SK-N-MC (cell line): ENCODE measurements around the gene B4GALNT2.
A peak's percentile ranks its signal among the peaks of the same experiment; 100 is the strongest.
"Not testable (repeated sequence)": the region's sequence is repeated elsewhere in the genome, so short reads cannot be mapped to it uniquely, and the experiment has no call there.

ENCODE experiments used
- DNase-seq: peaks from one replicate; pipeline ENCODE4 v3.0.0-alpha.2; 2011; ENCODE audit warnings: low read depth, low spot score
- H3K27ac ChIP-seq: fragments of 200-600 bp; sonication (generic); 2 replicates; pipeline ENCODE4 v1.5.1; 2016; ENCODE audit warnings: mixed run types
- H3K36me3 ChIP-seq: fragments of 200-600 bp; sonication (generic); 2 replicates; pipeline ENCODE4 v1.6.1; 2017; ENCODE audit warnings: antibody characterized with exemption, low read length, mixed read lengths; ENCODE audit not compliant: insufficient read depth
- H3K4me3 ChIP-seq: fragments of 200-600 bp; sonication (generic); 2 replicates; pipeline ENCODE4 v1.5.1; 2016
- H3K9ac ChIP-seq: fragments of 200-600 bp; sonication (generic); 2 replicates; pipeline ENCODE4 v1.8.0; 2017; ENCODE audit warnings: mixed run types, mixed read lengths; ENCODE audit not compliant: insufficient read length
- H3K9me3 ChIP-seq: fragments of 200-600 bp; sonication (generic); 2 replicates; pipeline ENCODE4 v1.6.1; 2017; ENCODE audit warnings: low read depth, mild to moderate bottlenecking, antibody characterized with exemption, low read length, moderate library complexity, mixed read lengths
- EZH2 ChIP-seq: fragments of 200-600 bp; sonication (generic); IDR thresholded peaks from one replicate; pipeline ENCODE4 v1.6.1; 2017; ENCODE audit warnings: antibody characterized with exemption
- FOXP2 ChIP-seq: optimal IDR thresholded peaks from 2 replicates; pipeline ENCODE3; 2011; ENCODE audit warnings: mild to moderate bottlenecking, moderate library complexity; ENCODE audit not compliant: insufficient read depth; ENCODE audit errors: extremely low read length, control extremely low read depth
- POLR2AphosphoS5 ChIP-seq: IDR thresholded peaks from 2 replicates; pipeline ENCODE4 v1.6.1; 2012; ENCODE audit warnings: mild to moderate bottlenecking, low read depth, low read length, borderline replicate concordance

The B4GALNT2 gene

DNA sequence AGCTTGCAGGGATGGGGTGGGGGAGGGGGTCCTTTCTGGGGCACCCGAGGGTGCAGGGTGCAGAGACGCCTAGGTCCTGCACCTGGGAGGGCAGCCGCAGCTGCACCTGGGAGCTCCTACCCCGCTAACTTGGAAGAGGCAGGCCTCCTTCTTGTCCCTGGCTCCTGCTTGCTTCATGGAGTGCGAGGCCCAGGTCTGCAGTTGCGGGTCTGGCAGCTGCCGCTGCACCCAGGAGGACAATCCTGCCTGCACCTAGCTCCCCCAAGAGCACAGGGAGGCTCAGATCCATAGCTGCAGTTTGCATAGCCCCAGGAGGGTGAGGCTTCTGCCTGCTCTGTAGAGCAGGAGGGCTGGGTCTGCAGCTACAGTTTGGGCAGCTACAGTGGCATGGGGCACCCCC lies 51.2 kb downstream of the B4GALNT2 start:
- DNase-seq, result no peak
- Histone ChIP-seq H3K9ac (no peak overlapping the region), H3K36me3 (no peaks in the 10 kb centered on the region), H3K27ac (no peak overlapping the region), H3K9me3 (no peaks in the 10 kb centered on the region), H3K4me3 (no peak overlapping the region)
- TF ChIP-seq EZH2 (no peak), POLR2AphosphoS5 (no peak), FOXP2 (no peak)

DNA sequence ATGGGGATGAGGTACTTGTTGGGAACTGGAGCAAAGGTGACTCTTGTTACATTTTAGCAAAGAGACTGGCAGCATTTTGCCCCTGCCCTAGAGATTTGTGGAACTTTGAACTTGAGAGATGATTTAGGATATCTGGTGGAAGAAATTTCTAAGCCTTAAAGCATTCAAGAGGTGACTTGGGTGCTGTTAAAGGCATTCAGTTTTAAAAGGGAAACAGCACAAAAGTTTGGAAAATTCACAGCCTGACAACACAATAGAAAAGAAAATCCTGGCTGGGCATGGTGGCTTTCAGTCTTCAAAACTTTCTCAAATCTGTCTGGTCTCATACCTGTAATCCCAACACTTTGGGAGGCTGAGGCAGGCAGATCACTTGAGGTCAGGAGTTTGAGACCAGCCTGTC lies 52.0 kb downstream of the B4GALNT2 start:
- H3K9me3 ChIP-seq, DNase-seq, H3K27ac ChIP-seq, H3K36me3 ChIP-seq, H3K9ac ChIP-seq, H3K4me3 ChIP-seq: not testable (repeated sequence)

DNA sequence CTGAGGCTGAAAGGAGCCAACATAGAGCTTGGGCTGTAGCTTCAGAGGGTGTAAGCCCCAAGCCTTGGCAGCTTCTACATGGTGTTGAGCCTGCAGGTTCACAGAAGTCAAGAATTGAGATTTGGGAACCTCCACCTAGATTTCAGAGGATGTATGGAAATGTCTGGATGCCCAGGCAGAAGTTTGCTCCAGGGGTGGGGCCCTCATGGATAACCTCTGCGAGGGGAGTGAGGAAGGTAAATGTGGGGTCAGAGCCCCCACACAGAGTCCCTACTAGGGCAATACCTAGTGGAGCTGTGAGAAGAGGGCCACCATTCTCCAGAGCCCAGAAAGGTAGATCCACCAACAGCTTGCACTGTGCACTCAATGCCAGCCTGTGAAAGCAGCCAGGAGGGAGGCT lies 52.8 kb downstream of the B4GALNT2 start:
- H3K9me3 ChIP-seq, result not testable (repeated sequence)

GRCh38 chr17:49187301-49187700 lies 54.7 kb downstream of the B4GALNT2 start:
- Histone ChIP-seq H3K27ac (no peak overlapping the region), H3K9me3 (no peaks in the 10 kb centered on the region), H3K9ac (no peak overlapping the region), H3K4me3 (no peak overlapping the region), H3K36me3 (no peaks in the 10 kb centered on the region)
- DNase-seq, result no peak
- TF ChIP-seq POLR2AphosphoS5, result no peak
- TF ChIP-seq EZH2, result no peak
- TF ChIP-seq FOXP2, result no peak

More for the DNA sequence above, 52.8 kb downstream of the B4GALNT2 start:
- H3K9ac ChIP-seq, DNase-seq, H3K27ac ChIP-seq, H3K4me3 ChIP-seq, H3K36me3 ChIP-seq: not testable (repeated sequence)

DNA sequence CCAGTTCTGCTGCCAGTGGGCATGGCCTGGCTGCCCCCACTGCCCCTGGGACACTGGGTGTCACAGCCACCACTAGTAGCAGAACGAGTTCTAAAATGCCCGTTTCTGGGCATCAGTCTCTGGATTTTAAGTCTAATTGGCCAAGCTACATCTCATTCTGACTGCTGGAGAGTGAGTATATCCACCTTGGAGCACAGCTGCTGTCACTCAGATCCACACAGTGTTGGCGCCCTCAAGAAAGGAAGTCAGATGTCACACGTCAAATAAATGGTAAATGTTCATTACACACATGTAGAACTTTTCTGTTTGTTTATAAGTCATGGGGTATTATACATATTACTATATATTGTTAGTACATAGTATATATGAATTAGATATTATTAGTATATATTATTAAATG lies 58.4 kb downstream of the B4GALNT2 start:
- H3K9me3 ChIP-seq, result no peaks in the 10 kb centered on the region
- H3K4me3 ChIP-seq, result peak overlapping the region; percentile 42; the same call in 1 of the 2 replicates
- DNase-seq, result no peak
- peak overlapping the region; percentile 72 for H3K27ac ChIP-seq
- no peaks in the 10 kb centered on the region for H3K36me3 ChIP-seq
- TF ChIP-seq FOXP2 (no peak), EZH2 (no peak), POLR2AphosphoS5 (no peak)
- no peak overlapping the region for H3K9ac ChIP-seq

DNA sequence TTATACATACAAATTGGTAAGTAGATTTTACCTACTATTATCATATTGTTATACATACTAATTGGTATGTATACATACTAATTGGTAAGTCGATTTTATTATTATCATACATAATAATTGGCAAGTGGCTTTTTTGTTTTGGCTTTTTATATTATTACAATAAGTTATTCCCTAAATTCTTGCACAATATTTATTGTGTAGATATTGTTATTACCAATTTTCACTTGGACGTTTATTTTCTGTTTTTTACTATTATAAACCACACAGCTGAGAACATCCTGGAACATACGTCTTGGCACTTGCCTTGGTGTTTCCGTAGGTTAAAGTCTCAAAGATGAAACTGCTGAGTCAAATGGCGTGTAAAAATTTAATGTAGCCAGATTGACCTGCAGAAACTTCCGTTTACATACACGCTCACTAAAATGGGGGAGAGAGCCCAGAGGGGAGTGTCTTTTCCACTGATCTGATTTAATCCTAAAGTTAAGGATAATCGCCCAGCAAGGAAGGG lies 58.9 kb downstream of the B4GALNT2 start:
- TF ChIP-seq POLR2AphosphoS5, result peak; percentile 60; the same call in 1 of the 2 replicates
- no peak for TF ChIP-seq EZH2
- no peak for TF ChIP-seq FOXP2
- Histone ChIP-seq H3K9me3 (no peaks in the 10 kb centered on the region), H3K9ac (peak overlapping the region; percentile 99), H3K36me3 (no peaks in the 10 kb centered on the region), H3K4me3 (peak overlapping the region; percentile 99), H3K27ac (peak overlapping the region; percentile 99)
- DNase-seq, result peak; percentile 53

- H3K27ac ChIP-seq, result peak overlapping the region; percentile 99
- H3K36me3 ChIP-seq, result no peaks in the 10 kb centered on the region
- DNase-seq, result peak; percentile 48
- TF ChIP-seq EZH2 (no peak), POLR2AphosphoS5 (no peak; the same call in 1 of the 2 replicates), FOXP2 (peak; percentile 73)
- H3K9me3 ChIP-seq, result no peaks in the 10 kb centered on the region
- H3K4me3 ChIP-seq, result peak overlapping the region; percentile 99
- H3K9ac ChIP-seq, result peak overlapping the region; percentile 99
These were observed 59.6 kb downstream of the B4GALNT2 start for GRCh38 chr17:49191917-49192741.

- H3K4me3 ChIP-seq, result peak overlapping the region; percentile 99
- H3K27ac ChIP-seq, result peak overlapping the region; percentile 99; the same call in 1 of the 2 replicates
- TF ChIP-seq POLR2AphosphoS5, result peak; percentile 58
- TF ChIP-seq EZH2, result no peak
- TF ChIP-seq FOXP2, result no peak
- H3K36me3 ChIP-seq, result no peaks in the 10 kb centered on the region
- no peaks in the 10 kb centered on the region for H3K9me3 ChIP-seq
- no peak for DNase-seq
- H3K9ac ChIP-seq, result peak overlapping the region; percentile 65
These were observed 61.1 kb downstream of the B4GALNT2 start for GRCh38 chr17:49193513-49194296.

- Histone ChIP-seq H3K36me3 (no peaks in the 10 kb centered on the region), H3K9ac (no peak overlapping the region), H3K9me3 (no peaks in the 10 kb centered on the region), H3K4me3 (peak overlapping the region; percentile 99; the same call in 1 of the 2 replicates), H3K27ac (peak overlapping the region; percentile 51; the same call in 1 of the 2 replicates)
- no peak for DNase-seq
- TF ChIP-seq EZH2 (no peak), POLR2AphosphoS5 (no peak), FOXP2 (no peak)
These were observed 61.7 kb downstream of the B4GALNT2 start for GRCh38 chr17:49194297-49194607.
